Measurements from ENCODE around the gene RAP1GDS1. TPM values are rescaled to one million over a fixed set of nuclear protein-coding genes. Genes with fewer than 3 reads are reported as not detected.
"Not testable (repeated sequence)": the region's sequence is repeated elsewhere in the genome, so short reads cannot be mapped to it uniquely, and the experiment has no call there.

RAP1GDS1 gene
- total RNA-seq, 1 donor: 44.4 TPM

DNA sequence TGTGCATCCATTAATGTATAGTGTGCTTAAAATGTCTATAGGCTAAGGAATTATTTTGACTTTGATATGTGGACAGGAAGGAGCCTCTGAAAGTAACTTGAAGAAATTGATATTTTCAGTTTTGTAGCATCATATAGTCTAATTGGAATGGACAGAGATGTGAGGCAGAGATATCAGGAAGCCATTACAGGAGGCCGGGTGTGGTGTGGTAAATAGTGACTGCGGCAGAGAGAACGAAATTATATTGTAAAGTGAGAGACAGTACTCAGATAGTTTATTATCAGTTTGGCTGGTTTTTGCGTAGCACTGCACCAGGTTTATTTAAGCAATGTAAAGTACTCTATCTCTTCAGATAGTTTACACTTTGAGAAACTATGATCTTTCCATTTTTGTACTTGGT, 98.5 kb downstream of the RAP1GDS1 start:
- H3K9me3 ChIP-seq (ENCODE audit: low read depth, low read length): no peaks in the 10 kb centered on the region
- no peaks in the 10 kb centered on the region for H3K4me1 ChIP-seq (ENCODE audit: insufficient read depth, low read length)
- H3K27me3 ChIP-seq (ENCODE audit: insufficient read depth, low read length): no peaks in the 10 kb centered on the region
- no peak overlapping the region for H3K4me3 ChIP-seq (ENCODE audit: low read length)

DNA sequence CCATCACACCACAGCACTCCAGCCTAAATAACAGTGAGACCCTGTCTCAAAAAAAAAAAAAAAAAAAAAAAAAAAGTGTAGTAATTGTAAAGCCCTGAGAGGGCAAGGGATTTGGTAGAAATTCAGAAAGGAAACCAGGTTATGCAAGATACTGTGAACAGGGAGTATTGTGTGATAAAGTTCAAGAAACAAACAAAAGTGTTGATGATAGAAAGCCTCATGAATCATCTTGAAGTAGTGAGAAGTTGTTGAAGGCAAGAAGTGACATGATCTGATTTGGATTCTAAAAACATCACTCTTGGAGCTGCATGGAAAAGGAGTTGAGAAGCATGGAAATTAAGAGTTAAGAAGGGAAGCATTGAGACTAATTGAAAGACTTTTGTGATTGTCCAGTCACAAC, 102.2 kb downstream of the RAP1GDS1 start:
- H3K27me3 ChIP-seq (ENCODE audit: insufficient read depth, low read length): no peaks in the 10 kb centered on the region
- H3K9me3 ChIP-seq (ENCODE audit: low read depth, low read length): no peaks in the 10 kb centered on the region
- no peaks in the 10 kb centered on the region for H3K4me1 ChIP-seq (ENCODE audit: insufficient read depth, low read length)
- no peak overlapping the region for H3K4me3 ChIP-seq (ENCODE audit: low read length)

DNA sequence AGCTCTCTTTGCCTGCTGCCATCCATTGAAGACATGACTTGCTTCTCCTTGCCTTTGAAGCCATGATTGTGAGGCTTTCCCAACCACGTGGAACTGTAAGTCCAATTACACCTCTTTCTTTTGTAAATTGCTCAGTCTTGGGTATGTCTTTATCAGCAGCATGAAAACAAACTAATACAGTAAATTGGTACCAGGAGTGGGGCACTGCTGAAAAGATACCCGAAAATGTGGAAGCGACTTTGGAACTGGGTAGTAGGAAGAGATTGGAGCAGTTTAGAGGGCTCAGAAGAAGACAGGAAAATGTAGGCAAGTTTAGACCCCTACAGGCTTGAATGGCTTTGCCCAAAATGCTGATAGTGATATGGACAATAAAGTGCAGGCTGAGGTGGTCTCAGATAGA, 105.1 kb downstream of the RAP1GDS1 start:
- H3K9me3 ChIP-seq (ENCODE audit: low read depth, low read length); H3K4me1 ChIP-seq (ENCODE audit: insufficient read depth, low read length); H3K4me3 ChIP-seq (ENCODE audit: low read length); H3K27me3 ChIP-seq (ENCODE audit: insufficient read depth, low read length): not testable (repeated sequence)

DNA sequence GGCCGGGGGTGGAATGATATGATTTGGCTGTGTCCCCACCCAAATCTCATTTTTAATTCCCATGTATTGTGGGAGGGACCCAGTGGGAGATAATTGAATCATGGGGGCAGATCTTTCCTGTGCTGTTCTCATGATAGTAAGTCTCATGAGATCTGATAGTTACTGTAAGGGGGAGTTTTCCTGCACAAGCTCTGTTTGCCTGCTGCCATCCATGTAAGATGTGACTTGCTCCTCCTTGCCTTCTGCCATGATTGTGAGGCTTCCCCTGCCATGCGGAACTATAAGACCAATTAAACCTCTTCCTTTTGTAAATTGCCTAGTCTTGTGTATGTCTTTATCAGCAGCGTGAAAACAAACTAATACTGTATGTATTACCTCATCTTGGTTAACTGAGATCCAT, 106.8 kb downstream of the RAP1GDS1 start:
- not testable (repeated sequence) for H3K4me3 ChIP-seq (ENCODE audit: low read length); H3K27me3 ChIP-seq (ENCODE audit: insufficient read depth, low read length); H3K4me1 ChIP-seq (ENCODE audit: insufficient read depth, low read length); H3K9me3 ChIP-seq (ENCODE audit: low read depth, low read length)

DNA sequence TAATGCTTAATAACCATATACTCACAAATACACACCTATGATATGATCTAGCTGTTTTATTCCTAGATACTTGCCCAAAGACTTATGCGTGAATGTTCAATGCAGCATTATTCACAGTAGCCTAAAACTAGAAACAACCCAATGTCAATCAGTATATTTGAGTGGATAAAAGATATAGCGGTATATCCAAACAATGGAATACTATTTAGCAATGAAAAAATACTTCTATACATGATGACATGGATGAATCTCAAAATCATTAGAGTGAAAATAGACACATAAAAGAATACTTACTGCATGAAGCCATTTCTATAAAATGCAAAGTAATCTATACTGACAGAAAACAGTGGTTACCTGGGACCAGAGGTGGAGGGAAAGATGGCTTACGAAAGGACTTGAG, 108.1 kb downstream of the RAP1GDS1 start:
- H3K4me1 ChIP-seq (ENCODE audit: insufficient read depth, low read length): no peaks in the 10 kb centered on the region
- no peaks in the 10 kb centered on the region for H3K27me3 ChIP-seq (ENCODE audit: insufficient read depth, low read length)
- H3K9me3 ChIP-seq (ENCODE audit: low read depth, low read length): no peaks in the 10 kb centered on the region
- H3K4me3 ChIP-seq (ENCODE audit: low read length): no peak overlapping the region

DNA sequence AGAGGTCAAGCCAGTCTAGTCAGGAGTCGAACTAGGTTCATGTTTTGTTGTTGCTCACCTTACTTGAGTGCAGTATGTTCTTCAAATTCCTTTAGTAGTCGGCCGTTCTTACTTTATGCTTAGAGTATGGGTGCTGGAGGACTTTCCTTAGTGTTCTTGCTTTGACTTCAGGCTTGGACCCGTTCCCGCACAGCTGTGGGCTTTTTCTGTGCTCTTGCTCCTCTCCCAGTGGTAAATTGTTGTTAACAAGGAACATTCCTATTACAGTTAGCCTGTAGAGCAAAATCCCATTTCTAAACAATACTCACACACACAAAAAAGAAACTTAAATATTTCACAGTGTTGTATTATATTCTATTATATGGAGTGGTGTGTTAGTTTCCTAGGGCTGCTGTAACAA, 113.5 kb downstream of the RAP1GDS1 start:
- H3K9me3 ChIP-seq (ENCODE audit: low read depth, low read length): no peaks in the 10 kb centered on the region
- H3K4me1 ChIP-seq (ENCODE audit: insufficient read depth, low read length): no peaks in the 10 kb centered on the region
- H3K4me3 ChIP-seq (ENCODE audit: low read length): no peak overlapping the region
- H3K27me3 ChIP-seq (ENCODE audit: insufficient read depth, low read length): no peaks in the 10 kb centered on the region

DNA sequence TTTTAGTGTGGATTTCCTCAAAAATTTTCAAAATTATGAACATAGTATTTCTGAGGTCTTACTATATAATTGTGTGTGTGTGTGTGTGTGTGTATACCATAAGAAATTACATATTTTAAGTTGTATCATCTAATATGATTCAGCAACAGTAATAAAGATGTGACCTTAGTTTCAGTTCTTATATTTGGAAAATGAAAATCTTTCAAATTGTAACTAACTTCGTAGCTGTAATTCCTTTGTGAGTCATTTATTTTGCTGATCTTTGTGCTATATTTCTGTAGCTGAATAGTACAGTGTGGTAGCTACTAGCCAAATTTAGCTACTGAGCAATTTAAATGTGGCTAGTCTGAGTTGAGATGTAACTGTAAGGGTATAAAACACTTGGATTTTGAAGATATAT, 116.4 kb downstream of the RAP1GDS1 start:
- Histone ChIP-seq H3K27me3 (ENCODE audit: insufficient read depth, low read length) (no peaks in the 10 kb centered on the region), H3K4me3 (ENCODE audit: low read length) (no peak overlapping the region), H3K9me3 (ENCODE audit: low read depth, low read length) (no peaks in the 10 kb centered on the region), H3K4me1 (ENCODE audit: insufficient read depth, low read length) (no peaks in the 10 kb centered on the region)

DNA sequence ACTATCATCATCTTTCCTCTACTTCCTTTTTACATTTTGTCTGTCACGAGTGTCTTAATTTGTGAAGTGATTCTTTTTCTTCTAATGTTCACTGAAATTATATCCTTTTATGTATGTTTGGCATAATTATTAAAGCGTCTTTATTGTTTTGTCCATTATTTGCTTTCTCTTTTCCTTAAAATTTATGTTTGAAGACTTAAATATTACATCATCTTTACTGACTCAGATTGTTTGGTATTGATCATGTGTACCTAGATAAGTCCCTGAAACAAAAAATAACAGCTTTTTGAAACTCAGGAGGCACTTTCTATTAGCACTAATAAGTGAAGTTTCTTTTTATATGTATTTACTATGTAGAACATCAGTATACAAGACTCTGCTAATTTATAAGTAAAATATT, 120.1 kb downstream of the RAP1GDS1 start:
- no peaks in the 10 kb centered on the region for H3K4me1 ChIP-seq (ENCODE audit: insufficient read depth, low read length)
- H3K9me3 ChIP-seq (ENCODE audit: low read depth, low read length): no peaks in the 10 kb centered on the region
- H3K4me3 ChIP-seq (ENCODE audit: low read length): no peak overlapping the region
- H3K27me3 ChIP-seq (ENCODE audit: insufficient read depth, low read length): no peaks in the 10 kb centered on the region

DNA sequence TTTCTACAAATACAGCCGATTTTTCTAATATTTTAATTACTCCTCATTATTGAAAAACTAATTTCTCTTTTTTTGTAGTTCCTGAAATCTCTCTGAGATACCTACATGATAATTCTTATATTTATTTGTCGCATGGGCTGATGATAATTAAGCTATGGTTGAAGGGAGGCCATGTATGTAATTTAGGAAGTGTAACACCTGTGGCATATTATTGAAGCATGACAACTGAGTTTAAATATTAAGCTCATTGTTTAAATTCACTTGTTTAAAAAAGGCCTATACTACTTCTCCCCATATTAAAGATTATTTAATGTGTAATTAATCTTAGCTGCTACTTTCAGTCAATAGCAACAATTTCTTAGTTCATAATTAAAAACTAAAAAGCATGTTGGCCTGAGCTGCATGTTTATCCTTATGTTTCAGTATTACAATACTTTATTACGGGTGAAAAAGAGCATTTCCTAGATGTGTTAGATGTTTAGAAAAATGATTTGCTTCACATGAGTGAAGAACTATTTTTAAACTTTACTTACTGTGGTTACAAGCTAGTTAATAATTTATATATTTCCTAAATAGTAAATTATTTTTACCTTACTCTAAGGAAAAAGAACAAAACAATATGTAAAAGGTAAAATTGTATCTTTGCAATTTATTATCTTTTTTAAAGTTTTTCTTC, 122.4 kb downstream of the RAP1GDS1 start:
- Histone ChIP-seq H3K9me3 (ENCODE audit: low read depth, low read length) (no peaks in the 10 kb centered on the region), H3K4me3 (ENCODE audit: low read length) (no peak overlapping the region), H3K4me1 (ENCODE audit: insufficient read depth, low read length) (no peaks in the 10 kb centered on the region), H3K27me3 (ENCODE audit: insufficient read depth, low read length) (no peaks in the 10 kb centered on the region)

DNA sequence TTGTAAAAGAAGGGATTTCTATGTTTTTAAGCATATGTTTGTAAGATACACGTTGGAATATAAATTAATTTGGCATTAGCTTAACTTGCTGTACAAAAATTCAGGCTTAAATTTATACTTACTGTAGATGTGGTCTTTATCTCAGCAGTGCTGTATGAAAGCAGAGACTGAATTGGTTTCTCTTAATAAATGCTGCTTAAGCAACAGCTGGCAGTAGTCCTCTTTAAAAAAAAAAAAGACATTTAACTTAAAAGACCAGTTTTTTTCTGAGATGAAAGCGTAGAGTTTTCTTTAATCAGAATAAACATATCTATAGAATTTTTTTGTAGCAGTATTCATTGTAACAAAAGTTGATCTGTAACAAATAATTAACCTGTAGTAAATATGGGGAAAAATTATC, 124.6 kb downstream of the RAP1GDS1 start:
- Histone ChIP-seq H3K4me1 (ENCODE audit: insufficient read depth, low read length) (no peaks in the 10 kb centered on the region), H3K4me3 (ENCODE audit: low read length) (no peak overlapping the region), H3K9me3 (ENCODE audit: low read depth, low read length) (no peaks in the 10 kb centered on the region), H3K27me3 (ENCODE audit: insufficient read depth, low read length) (no peaks in the 10 kb centered on the region)

DNA sequence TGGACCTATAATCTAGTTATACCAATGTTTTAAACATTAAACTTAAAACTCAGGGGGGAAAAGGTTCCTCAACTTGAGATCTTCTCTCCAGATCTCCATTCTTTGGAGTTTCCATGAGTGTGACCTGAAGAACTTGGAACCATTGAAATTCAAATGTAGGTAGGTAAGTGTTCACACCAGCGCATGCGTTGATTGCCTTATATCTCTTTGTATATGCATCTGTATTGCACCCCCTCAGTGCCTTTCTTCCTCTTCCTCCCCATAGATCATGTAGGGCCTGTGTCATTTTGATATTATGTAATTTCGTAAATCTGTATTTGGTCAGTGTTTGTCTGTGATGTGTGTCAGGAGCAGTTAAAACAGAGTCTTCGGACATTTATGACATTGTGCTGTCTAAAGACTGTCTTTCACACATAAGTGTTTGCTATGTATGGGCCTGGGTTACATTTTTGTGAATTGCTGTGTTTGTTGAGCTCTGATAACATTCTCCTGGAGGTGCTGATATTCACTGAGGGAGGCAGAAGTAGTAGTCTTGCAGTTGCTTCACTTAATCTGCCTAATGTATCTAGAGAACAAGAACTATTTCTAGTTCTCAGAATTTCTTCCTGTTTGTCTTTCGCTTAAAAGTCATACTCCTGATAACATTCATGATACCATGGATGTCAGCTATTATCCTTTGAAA, 126.3 kb downstream of the RAP1GDS1 start:
- Histone ChIP-seq H3K4me3 (ENCODE audit: low read length) (no peak overlapping the region), H3K27me3 (ENCODE audit: insufficient read depth, low read length) (no peaks in the 10 kb centered on the region), H3K4me1 (ENCODE audit: insufficient read depth, low read length) (no peaks in the 10 kb centered on the region), H3K9me3 (ENCODE audit: low read depth, low read length) (no peaks in the 10 kb centered on the region)

DNA sequence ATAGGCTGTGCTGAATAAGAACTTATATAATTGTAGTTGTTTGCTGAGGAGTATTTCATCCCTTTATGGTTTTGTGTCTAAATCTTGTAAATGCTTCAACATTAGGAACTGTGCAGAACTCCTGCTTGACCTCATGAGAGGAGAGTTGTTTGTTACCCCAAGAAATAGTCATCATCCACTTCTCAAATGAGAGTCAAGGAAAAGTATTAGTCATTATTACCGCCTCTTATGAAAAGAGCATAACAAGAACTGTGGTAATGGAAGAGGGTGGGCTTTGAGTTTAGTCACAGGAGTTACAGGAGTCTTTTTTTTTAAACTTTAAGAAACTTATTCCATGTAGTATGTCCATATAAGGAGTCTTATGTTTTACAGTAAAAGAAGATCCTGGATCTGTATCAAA, 132.9 kb downstream of the RAP1GDS1 start:
- H3K27me3 ChIP-seq (ENCODE audit: insufficient read depth, low read length): no peaks in the 10 kb centered on the region
- no peaks in the 10 kb centered on the region for H3K4me1 ChIP-seq (ENCODE audit: insufficient read depth, low read length)
- no peak overlapping the region for H3K4me3 ChIP-seq (ENCODE audit: low read length)
- H3K9me3 ChIP-seq (ENCODE audit: low read depth, low read length): no peaks in the 10 kb centered on the region

DNA sequence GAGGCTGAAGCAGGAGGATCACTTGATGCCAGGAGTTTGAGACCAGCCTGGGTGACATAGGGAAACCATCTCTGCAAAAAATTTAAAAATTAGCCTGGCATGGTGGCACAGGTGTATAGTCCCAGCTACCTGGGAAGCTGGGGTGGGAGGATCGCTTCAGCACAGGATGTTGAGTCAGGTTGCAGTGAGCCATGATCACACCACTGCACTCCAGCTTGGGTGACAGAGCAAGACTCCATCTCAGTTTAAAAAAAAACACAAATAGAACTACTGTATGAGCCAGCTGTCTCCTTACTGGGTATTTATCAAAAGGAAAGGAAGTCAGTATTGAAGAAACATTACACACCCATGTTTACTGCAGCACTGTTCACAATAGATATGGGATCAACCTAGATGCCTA, 138.7 kb downstream of the RAP1GDS1 start:
- Histone ChIP-seq H3K27me3 (ENCODE audit: insufficient read depth, low read length) (no peaks in the 10 kb centered on the region), H3K9me3 (ENCODE audit: low read depth, low read length) (no peaks in the 10 kb centered on the region), H3K4me3 (ENCODE audit: low read length) (no peak overlapping the region), H3K4me1 (ENCODE audit: insufficient read depth, low read length) (no peaks in the 10 kb centered on the region)

DNA sequence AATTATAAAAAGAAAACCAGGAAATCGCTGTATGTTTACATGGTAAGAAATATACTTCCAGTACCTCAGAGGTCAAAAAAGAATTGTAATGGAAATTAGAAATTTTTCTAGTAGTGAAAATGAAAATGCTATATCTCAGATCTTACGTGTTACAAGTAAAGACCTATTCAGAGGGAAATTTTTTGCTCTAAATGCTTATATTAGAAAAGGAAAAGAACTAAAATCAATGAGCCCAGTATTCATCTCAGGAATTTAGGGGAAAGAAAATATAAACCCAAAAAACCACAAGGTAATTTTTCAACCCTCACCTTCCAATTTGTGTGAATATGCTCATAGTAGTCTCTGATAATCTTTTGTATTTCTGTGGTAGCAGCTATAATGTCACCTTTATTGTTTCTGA, 145.6 kb downstream of the RAP1GDS1 start:
- Histone ChIP-seq H3K4me3 (ENCODE audit: low read length) (no peak overlapping the region), H3K4me1 (ENCODE audit: insufficient read depth, low read length) (no peaks in the 10 kb centered on the region), H3K27me3 (ENCODE audit: insufficient read depth, low read length) (no peaks in the 10 kb centered on the region), H3K9me3 (ENCODE audit: low read depth, low read length) (peaks cover 5% of the 10 kb centered on the region)

DNA sequence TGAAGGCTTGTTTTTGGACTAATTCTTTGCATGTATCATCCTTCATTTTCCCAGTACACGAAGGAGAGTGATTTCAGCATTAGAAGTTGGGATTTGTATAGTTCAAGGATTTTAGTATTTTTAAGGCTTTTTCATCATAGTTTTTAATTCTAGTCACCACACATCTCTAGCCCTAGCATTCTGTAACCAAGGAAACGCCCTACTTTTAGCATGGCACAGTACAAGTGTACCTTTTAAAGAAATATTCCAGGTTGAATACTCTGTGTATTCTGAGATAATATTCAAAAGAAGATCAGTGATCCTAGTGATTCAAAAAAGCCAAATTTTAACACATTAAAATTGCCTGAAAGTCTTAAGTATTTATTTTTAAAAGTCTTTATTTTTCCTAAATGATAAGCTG, 150.5 kb downstream of the RAP1GDS1 start:
- Histone ChIP-seq H3K4me1 (ENCODE audit: insufficient read depth, low read length) (no peaks in the 10 kb centered on the region), H3K9me3 (ENCODE audit: low read depth, low read length) (peaks cover 7% of the 10 kb centered on the region), H3K4me3 (ENCODE audit: low read length) (no peak overlapping the region), H3K27me3 (ENCODE audit: insufficient read depth, low read length) (no peaks in the 10 kb centered on the region)

DNA sequence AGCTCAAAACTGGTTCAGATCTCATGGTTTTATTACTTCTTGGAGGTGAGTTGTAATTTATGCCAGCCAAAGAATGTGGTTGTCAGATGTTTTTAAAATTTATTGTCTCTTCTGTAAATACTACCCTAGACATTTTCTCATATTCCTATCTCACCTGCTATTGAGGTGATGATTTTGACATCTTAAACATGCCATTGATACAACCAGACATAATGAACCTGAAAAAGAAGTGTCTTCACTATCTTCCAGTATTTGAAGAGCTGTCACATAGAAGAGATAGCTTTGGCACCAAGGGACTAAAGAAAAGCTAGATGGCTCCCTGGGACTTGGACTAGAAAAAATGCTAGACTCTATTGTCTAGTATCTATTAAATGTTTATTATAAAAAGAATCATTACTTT, 155.7 kb downstream of the RAP1GDS1 start:
- Histone ChIP-seq H3K4me1 (ENCODE audit: insufficient read depth, low read length) (no peaks in the 10 kb centered on the region), H3K4me3 (ENCODE audit: low read length) (no peak overlapping the region), H3K27me3 (ENCODE audit: insufficient read depth, low read length) (no peaks in the 10 kb centered on the region), H3K9me3 (ENCODE audit: low read depth, low read length) (peaks cover 2% of the 10 kb centered on the region)

All from mononuclear cell (primary cell).